Parietal lobe (tissue), 1 donor: Measurements from ENCODE around the gene BMP15. TPM values are rescaled to one million over a fixed set of nuclear protein-coding genes. Genes with fewer than 3 reads are reported as not detected.

ENCODE experiments used
- total RNA-seq: library from RNA; depleted of rRNA; stranded (reverse); fragments of >200 nt; gene quantifications from one replicate; pipeline ENCODE4 v1.2.3, GENCODE V29; 2014

The BMP15 gene
- total RNA-seq: not detected

DNA sequence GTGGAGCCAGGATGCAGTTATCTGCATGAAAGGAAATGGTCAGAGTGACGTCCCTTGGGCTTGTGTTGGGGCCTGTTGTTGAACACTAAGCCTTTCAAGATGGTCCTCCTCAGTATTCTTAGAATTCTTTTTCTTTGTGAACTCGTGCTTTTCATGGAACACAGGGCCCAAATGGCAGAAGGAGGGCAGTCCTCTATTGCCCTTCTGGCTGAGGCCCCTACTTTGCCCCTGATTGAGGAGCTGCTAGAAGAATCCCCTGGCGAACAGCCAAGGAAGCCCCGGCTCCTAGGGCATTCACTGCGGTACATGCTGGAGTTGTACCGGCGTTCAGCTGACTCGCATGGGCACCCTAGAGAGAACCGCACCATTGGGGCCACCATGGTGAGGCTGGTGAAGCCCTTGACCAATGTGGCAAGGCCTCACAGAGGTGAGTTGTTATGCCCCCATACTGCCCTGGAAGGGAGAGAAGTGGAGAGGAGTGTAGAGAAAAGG, at the start of gene BMP15:
TSS of gene BMP15 (plus strand) at position 51 of the 492 bp plus-strand sequence. CDS start at position 100, 49 bp downstream.

Other genes with a start within 250 kb of the BMP15 start
- gene SHROOM4, start 96.5 kb upstream of the BMP15 start, total RNA-seq: 3.8 TPM